Right lobe of liver (tissue), 4 donors: Measurements from ENCODE around the gene CYSLTR2.

Experiments
- POLR2A ChIP-seq: fragments of 450-650 bp; IDR thresholded peaks from one replicate; pipeline ENCODE4 v1.6.1; 2017; ENCODE audit warnings: antibody characterized with exemption, mild to moderate bottlenecking
- TF ChIP-seq, protein P1 (sequence below), 4 donors: fragments of 200-600 bp in 3 of 4; fragments of 450-650 bp in 1 of 4; IDR thresholded peaks; one replicate each; pipeline versions ENCODE4 v1.5.1 to v1.8.0; 2016 to 2022; ENCODE audit warnings: antibody characterized with exemption in 4 of 4, mild to moderate bottlenecking in 2 of 4
- donor health status: DM: no; HTN: no; CAD: no.
- donor health status: DM: no; HTN: no; CAD: no.
- donor health status: DM: no; HTN: yes; CAD: no.

DNA sequence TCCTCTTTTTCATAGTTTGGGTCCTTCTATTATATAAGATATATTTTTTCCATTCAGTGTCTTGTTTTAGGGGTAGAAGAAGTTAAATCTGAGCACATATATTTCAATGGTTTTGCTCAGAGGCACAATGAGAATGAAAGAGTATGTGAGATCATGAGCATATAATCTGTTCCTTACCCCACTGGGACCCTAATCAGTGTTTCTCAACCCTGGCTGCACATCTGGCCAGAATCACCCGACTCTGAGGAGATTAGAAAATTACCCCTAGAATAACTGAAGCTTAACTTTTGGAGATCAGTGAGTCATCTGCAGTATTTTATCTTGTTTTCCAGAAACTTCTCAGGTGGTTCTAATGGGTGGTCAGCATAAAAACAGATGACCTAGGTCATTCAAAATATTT lies 782 bp downstream of the CYSLTR2 start:
- TF ChIP-seq, protein P1, sequence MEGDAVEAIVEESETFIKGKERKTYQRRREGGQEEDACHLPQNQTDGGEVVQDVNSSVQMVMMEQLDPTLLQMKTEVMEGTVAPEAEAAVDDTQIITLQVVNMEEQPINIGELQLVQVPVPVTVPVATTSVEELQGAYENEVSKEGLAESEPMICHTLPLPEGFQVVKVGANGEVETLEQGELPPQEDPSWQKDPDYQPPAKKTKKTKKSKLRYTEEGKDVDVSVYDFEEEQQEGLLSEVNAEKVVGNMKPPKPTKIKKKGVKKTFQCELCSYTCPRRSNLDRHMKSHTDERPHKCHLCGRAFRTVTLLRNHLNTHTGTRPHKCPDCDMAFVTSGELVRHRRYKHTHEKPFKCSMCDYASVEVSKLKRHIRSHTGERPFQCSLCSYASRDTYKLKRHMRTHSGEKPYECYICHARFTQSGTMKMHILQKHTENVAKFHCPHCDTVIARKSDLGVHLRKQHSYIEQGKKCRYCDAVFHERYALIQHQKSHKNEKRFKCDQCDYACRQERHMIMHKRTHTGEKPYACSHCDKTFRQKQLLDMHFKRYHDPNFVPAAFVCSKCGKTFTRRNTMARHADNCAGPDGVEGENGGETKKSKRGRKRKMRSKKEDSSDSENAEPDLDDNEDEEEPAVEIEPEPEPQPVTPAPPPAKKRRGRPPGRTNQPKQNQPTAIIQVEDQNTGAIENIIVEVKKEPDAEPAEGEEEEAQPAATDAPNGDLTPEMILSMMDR (IDR thresholded peaks at IDR 0.05): no peak
- no peak for TF ChIP-seq POLR2A
